Stomach smooth muscle (tissue), 2 donors: Measurements from ENCODE around the gene PACSIN3.

Source experiments
- H3K27ac ChIP-seq: one replicate; pipeline ENCODE4 v1.7.0; 2013; ENCODE audit warnings: mild to moderate bottlenecking, low read length, inconsistent platforms
- H3K27me3 ChIP-seq, 2 donors: one replicate each; pipeline ENCODE4 v1.7.0; 2013; ENCODE audit warnings: low read length in 2 of 2; ENCODE audit not compliant: insufficient read depth in 2 of 2, control insufficient read depth in 1 of 2
- H3K36me3 ChIP-seq, 2 donors: one replicate each; pipeline ENCODE4 v1.7.0; 2013; ENCODE audit warnings: low read length in 2 of 2; ENCODE audit not compliant: control insufficient read depth in 2 of 2, insufficient read depth in 2 of 2
- H3K4me1 ChIP-seq: one replicate; pipeline ENCODE4 v1.7.0; 2013; ENCODE audit warnings: low read length; ENCODE audit not compliant: control insufficient read depth, insufficient read depth
- H3K4me3 ChIP-seq, 2 donors: one replicate each; pipeline ENCODE4 v1.7.0; 2013; ENCODE audit warnings: low read length in 2 of 2
- H3K9ac ChIP-seq, 2 donors: one replicate each; pipeline ENCODE4 v1.7.0; 2013; ENCODE audit warnings: low read length in 2 of 2, mild to moderate bottlenecking in 1 of 2
- H3K9me3 ChIP-seq, 2 donors: one replicate each; pipeline ENCODE4 v1.7.0; 2013; ENCODE audit warnings: low read length in 2 of 2; ENCODE audit not compliant: control insufficient read depth in 2 of 2
- donor health status: healthy.
- donor health status: Pancreatic carcinoma.

PACSIN3 gene

DNA sequence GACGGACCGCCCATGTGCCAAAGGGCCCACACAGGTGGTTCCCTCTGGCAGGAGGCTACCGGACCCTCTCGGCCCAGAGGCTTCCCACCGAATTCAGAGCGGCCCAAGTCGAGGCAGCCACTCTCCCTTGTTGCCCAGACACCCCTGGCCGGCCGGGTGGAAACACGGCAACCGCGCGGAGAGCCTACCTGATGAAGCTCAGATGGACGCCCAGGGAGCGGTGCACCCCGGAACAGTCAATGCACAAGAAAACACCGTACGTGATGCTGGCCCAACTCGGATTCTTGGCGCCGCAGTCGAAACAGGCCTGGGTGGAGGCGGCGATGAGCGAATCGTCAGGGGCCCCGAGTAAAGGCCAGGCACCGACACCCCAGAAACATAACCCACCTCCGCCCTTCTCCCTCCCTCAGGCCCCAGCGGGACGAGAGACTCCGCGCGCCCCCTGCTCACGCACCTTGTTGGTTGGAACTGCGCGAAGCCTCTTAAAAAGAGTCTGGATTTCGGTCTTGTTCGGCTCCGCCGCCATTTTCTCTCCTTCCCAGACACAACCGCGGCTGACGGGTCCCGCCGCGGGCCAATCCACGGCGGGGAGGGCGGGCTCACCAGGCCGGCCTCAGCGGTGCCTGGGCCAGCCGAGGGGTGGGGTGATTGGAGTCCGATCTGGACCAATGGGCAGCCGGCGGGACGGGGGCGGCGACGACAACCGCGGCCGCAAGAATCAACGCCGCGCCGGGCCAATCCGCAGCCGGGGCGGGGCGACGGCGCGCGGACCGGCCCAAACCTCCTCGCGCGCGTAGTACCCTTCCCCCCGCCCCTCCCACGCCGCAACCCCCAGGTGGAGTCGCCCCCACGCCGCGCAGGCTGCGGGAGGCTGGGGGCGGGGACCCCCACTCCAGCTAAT, 9.7 kb downstream of the PACSIN3 start, which contains the start of gene ARFGAP2:
Gene ARFGAP2 (minus strand): TSS at position 552 of the 901 bp plus-strand sequence. CDS start 26 bp downstream, at position 526.
- Histone ChIP-seq H3K4me3 (peak within 1 kb of the TSS; percentile 90 to 99), H3K4me1 (peaks cover 62% of the 10 kb centered on the region), H3K27me3 (no peaks in the 10 kb centered on the region), H3K27ac (peak within 1 kb of the TSS; percentile 95), H3K9ac (peak within 1 kb of the TSS; percentile 96 to 99), H3K36me3 (peaks cover 29 to 51% of the 10 kb centered on the region in 2 donors), H3K9me3 (no peaks in the 10 kb centered on the region)

DNA sequence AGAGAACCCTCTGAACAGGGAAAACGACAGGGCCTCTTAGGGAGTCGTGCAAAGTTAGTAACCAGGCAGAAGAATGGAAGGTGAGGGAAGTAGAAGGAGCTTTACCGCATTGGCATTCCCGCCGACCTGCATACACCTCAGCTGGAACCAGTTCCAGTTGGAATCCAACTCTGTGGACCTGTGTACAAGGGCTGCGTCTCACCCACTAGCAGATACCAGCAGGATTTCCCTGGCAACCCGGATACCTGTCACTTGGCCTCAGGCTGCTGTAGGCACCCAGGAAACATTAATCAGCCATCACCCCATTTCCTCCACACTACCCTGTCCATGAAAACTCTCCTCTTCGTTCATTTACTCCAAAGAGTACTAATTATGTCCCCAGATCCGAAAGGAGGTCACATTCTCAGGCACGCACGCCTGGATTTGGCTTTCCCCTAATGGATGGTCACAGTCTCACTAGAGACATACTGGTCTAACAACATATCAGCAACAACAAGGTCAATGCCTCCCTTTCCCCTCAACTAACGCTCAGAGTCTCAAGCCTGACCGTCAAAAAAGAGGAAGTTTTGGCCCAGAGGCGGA, 10.4 kb downstream of the PACSIN3 start:
- H3K9ac ChIP-seq = peak overlapping the region; percentile 96 to 99
- H3K4me1 ChIP-seq = peaks cover 68% of the 10 kb centered on the region
- peak overlapping the region; percentile 90 to 99 for H3K4me3 ChIP-seq
- H3K9me3 ChIP-seq = no peaks in the 10 kb centered on the region
- H3K27me3 ChIP-seq = no peaks in the 10 kb centered on the region
- peak overlapping the region; percentile 95 for H3K27ac ChIP-seq
- peaks cover 36 to 57% of the 10 kb centered on the region in 2 donors for H3K36me3 ChIP-seq

DNA sequence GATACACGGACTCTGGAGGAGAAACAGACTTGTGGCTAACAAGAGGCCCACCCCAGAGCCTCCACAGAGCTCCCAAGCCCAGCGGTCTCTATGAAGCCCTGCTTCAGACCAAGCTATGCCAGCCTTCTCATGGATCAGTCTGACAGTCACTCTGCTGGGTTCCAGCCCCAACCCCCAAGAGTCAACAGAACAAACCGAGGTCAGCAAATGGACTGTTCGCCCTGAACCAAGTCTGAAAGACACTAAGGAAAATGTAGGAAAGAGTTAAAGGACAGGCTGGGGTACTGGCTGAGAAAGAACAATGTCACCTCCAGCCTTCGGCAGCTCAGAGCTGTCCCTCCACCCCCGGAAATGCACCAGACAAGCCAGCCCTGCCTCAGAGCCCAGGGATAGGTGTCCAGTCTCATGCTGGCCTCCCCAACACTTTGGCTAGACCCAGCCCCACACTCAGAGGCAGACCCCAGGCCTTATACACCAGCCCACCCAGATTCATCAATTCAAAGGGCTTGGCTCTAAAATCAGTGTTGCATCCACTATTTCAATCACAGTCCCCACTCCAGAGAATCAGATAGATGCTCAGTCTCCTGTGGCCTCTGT, 13.4 kb downstream of the PACSIN3 start:
- H3K4me3 ChIP-seq = no peak overlapping the region
- H3K9ac ChIP-seq = no peak overlapping the region
- peaks cover 34 to 48% of the 10 kb centered on the region in 2 donors for H3K36me3 ChIP-seq
- peak overlapping the region; percentile 53 for H3K27ac ChIP-seq
- no peaks in the 10 kb centered on the region for H3K9me3 ChIP-seq
- no peaks in the 10 kb centered on the region for H3K27me3 ChIP-seq
- peaks cover 57% of the 10 kb centered on the region for H3K4me1 ChIP-seq

DNA sequence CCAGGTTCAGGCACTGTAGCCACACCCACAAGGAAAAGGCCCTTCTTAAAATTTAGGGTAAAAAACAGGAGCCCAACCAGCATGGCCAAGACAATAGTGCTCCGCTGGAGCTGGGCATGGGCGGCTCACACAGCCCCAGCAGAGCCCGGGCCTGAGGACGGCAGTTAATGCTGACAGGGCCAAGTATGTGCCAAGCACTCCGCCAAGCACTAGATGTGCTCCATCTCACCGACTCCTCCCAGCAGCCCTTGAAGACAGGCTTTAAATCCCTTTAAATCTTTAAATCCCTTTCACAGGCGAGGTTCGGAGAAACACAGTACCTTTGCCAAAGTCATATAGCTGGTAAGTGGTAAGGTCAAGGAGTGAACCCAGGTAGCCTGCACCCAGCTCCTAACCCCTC, 14.4 kb downstream of the PACSIN3 start:
- H3K36me3 ChIP-seq = peaks cover 44 to 58% of the 10 kb centered on the region in 2 donors
- peak overlapping the region in 1 of 2 donors; percentile 49 for H3K4me3 ChIP-seq
- H3K4me1 ChIP-seq = peaks cover 48% of the 10 kb centered on the region
- peak overlapping the region; percentile 1 to 29 for H3K9ac ChIP-seq
- peak overlapping the region; percentile 53 for H3K27ac ChIP-seq
- no peaks in the 10 kb centered on the region for H3K9me3 ChIP-seq
- H3K27me3 ChIP-seq = no peaks in the 10 kb centered on the region

DNA sequence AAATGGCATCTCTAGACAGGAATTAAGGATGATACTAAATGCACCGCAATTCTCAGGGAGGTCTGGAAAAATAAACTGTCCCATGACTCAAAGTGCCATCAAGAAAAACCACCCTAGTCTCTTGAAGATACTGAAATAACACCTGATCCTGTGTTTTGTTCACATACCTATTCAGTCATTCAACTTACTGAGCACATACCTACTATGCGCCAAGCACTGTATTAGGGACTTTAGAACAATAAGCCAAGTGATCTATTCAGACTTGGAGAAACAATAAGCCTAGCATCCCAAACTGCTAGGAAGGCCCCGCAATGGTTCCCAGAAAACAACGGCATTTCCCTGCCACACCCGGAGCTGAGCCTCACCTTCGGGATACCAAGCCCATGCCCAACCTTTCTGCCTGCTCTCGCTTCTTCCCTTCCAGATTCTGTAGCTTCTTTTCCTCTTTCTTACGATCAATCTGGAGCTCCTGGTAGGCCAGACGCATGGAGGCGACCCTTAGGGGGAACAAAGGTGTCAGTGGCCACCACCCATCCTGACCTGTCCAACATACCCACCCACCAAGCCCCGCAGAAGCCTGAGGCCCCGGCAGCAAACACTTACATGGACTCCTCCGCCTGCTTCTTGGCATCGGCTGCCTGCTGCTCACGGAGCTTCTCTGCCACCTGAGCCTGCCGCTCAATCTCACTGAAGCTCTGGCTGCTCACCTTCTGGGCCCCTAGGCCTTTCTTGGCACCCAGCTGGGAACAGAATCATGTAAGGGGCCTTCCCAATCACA, 15.0 kb downstream of the PACSIN3 start:
- Histone ChIP-seq H3K36me3 (peaks cover 50 to 64% of the 10 kb centered on the region in 2 donors), H3K27ac (peak overlapping the region; percentile 53), H3K4me1 (peaks cover 46% of the 10 kb centered on the region)

DNA sequence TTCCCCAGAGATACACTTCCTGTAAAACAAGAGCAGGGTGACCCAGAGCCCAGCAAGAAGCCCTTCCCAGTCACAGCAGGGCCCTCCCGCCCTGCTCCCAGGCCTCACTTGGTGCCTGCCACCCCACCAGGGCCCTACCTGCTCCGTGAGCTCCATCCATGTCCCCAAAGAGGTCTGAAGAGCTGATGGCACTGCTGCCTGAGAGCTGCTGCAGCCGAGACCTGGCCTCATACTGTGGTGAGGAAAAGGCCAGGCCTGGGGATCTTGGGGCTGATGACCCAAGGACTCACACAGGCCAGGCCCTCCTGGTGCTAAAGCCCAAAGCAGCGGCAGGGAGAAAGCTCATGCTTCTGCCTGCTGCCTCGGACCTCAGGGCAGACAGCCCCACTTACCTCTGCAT, 19.9 kb downstream of the PACSIN3 start:
- Histone ChIP-seq H3K27me3 (no peaks in the 10 kb centered on the region), H3K27ac (no peak overlapping the region), H3K4me1 (peaks cover 19% of the 10 kb centered on the region), H3K4me3 (no peak overlapping the region), H3K9me3 (no peaks in the 10 kb centered on the region), H3K9ac (no peak overlapping the region), H3K36me3 (peaks cover 57 to 63% of the 10 kb centered on the region in 2 donors)

More for the DNA sequence above, 15.0 kb downstream of the PACSIN3 start:
- H3K9ac ChIP-seq = peak overlapping the region in 1 of 2 donors; percentile 21
- no peaks in the 10 kb centered on the region for H3K9me3 ChIP-seq
- H3K4me3 ChIP-seq = peak overlapping the region in 1 of 2 donors; percentile 49
- H3K27me3 ChIP-seq = no peaks in the 10 kb centered on the region

DNA sequence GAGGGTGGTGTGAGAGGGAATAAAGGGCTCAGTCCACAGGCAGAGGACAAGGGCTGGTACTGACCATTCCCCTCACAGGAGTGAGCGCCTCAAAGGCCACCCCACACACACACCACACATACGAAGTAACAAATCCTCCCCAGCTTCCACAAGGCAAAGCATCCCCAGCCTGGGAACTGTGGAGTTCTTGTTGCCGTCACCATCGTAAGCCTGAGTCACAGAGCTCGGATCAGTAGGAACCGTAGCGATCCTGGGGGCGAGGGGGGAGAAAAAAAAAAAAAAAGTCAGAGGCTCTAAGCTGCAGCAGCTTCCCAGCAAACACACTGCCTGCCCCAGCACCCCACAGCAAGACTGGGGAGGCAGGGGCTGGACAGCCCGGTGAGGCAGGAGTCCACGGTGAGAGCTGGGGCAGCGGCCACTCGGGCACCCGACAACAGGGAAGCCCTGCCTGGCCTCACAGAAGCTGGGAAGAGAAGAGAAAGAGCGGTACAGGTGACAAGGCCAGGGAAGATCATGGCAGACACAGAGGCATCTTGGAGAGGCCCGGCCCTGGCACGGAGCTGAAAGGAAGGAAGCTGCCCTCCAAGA, 20.9 kb downstream of the PACSIN3 start:
- no peaks in the 10 kb centered on the region for H3K27me3 ChIP-seq
- no peak overlapping the region for H3K4me3 ChIP-seq
- H3K27ac ChIP-seq = no peak overlapping the region
- H3K9ac ChIP-seq = no peak overlapping the region
- H3K9me3 ChIP-seq = no peaks in the 10 kb centered on the region
- peaks cover 23% of the 10 kb centered on the region for H3K4me1 ChIP-seq
- peaks cover 51 to 57% of the 10 kb centered on the region in 2 donors for H3K36me3 ChIP-seq

DNA sequence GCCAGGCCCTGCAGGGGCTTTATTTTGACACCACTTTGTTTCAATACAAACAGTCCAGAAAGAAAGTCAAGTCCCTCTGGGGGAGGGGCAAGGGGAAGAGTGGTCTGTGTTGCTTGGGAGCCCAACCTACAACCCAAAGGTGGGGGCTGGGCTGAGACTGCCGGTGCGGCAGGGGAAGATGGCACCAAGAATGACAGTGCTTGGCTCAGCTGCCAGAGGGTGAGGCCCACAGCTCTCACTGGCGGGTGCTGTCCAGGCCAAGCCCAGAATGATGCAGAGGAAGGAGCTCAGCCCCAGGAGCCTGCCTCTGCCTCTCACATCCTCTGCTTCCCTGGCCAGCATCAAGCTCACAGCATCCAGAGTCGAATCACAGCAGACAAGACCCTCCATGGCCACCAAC, 21.9 kb downstream of the PACSIN3 start:
- no peaks in the 10 kb centered on the region for H3K27me3 ChIP-seq
- peaks cover 46 to 56% of the 10 kb centered on the region in 2 donors for H3K36me3 ChIP-seq
- no peak overlapping the region for H3K4me3 ChIP-seq
- no peak overlapping the region for H3K27ac ChIP-seq
- peaks cover 23% of the 10 kb centered on the region for H3K4me1 ChIP-seq
- no peaks in the 10 kb centered on the region for H3K9me3 ChIP-seq
- no peak overlapping the region for H3K9ac ChIP-seq

DNA sequence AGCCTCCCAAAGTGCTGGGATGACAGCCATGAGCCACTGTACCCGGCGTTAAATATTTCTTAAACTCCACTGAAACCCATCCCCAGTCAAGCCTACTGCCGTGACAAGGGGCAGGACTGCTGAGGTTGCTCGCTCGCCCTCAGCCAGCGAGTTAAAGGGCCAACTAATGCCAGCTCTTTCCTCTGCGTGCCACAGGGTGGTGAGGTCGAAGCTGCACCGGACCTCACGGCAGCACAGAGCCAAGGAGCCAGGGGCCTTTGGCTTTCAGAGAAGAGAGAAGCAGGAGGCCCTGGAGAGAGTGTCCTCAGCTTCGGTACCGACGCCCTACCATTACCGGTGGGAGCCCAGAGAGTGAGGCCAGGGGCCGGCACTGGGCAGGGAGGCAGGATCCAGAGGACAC, 22.3 kb downstream of the PACSIN3 start:
- Histone ChIP-seq H3K4me3 (no peak overlapping the region), H3K27me3 (no peaks in the 10 kb centered on the region), H3K4me1 (peaks cover 23% of the 10 kb centered on the region), H3K9ac (no peak overlapping the region), H3K27ac (no peak overlapping the region), H3K9me3 (no peaks in the 10 kb centered on the region), H3K36me3 (peaks cover 46 to 54% of the 10 kb centered on the region in 2 donors)

DNA sequence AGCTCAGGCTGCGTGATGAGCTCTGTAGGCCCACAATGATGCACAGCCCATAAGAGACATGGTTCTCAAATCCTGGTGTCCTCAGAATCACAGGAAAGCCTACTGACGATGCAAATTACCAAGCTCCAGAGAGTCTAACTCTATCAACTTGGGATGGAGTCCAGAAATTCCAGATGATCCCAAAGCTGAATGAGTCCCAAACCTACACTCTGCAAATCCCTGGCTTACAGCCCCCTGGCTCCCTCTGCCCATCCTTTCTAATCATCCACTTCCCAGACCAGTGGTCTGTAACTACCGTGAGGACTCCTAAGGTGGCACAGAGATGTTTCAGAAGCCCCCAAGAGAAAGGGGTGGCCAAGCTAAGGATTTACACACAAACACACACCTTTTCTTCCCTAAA, 23.0 kb downstream of the PACSIN3 start:
- peaks cover 41 to 50% of the 10 kb centered on the region in 2 donors for H3K36me3 ChIP-seq
- no peaks in the 10 kb centered on the region for H3K9me3 ChIP-seq
- H3K4me1 ChIP-seq = peaks cover 23% of the 10 kb centered on the region
- no peak overlapping the region for H3K4me3 ChIP-seq
- no peak overlapping the region for H3K9ac ChIP-seq
- H3K27ac ChIP-seq = no peak overlapping the region
- H3K27me3 ChIP-seq = no peaks in the 10 kb centered on the region
